HCT116 (cell line): Measurements from ENCODE around the gene RBX1. TPM values are rescaled to one million over a fixed set of nuclear protein-coding genes. Genes with fewer than 3 reads are reported as not detected.

Experiments used
- ATAC-seq: fragments of 200-7000 bp; cut with Tn5 transposase; 2 replicates; pipeline ENCODE4 v1.9.1; 2020; ENCODE audit warnings: mild to moderate bottlenecking, moderate library complexity
- BruUV-seq: library from RNA; stranded (reverse); fragments of 400-500 nt; replicated peaks from 2 replicates; lab custom pipeline; 2021; lab: Mats Ljungman, UMichigan
- CTCF ChIA-PET: fragments of 300-600 bp; sonication (Branson Sonifier 250); formaldehyde crosslinking; loops from one replicate; lab custom pipeline; 2021; ENCODE audit warnings: antibody characterized with exemption; lab: Charles Lee
- POLR2A ChIA-PET: fragments of 300-600, 350-600 bp; sonication (Branson Sonifier 250); formaldehyde crosslinking; loops from one replicate; lab custom pipeline; 2021; ENCODE audit warnings: antibody characterized with exemption; lab: Charles Lee
- RAD21 ChIA-PET, 2 experiments: fragments of 300-600 bp; sonication (Branson Sonifier 250); formaldehyde crosslinking; loops; one replicate each; lab custom pipeline; 2023; ENCODE audit warnings: low total read pairs in 2 of 2; ENCODE audit not compliant: uncharacterized antibody in 2 of 2, unreplicated experiment in 2 of 2, low non-redundant PET in 1 of 2; lab: Charles Lee
- DNase-seq: peaks from one replicate; pipeline ENCODE4 v3.0.0-alpha.2; 2010; ENCODE audit warnings: low read depth, low spot score
- H2AFZ ChIP-seq: fragments of 200-600 bp; shearing (Covaris generic), sonication (generic); 2 replicates; pipeline ENCODE4 v1.6.1; 2017; ENCODE audit warnings: low read depth, mixed run types, mixed read lengths, antibody characterized with exemption, low read length; ENCODE audit not compliant: poor library complexity, severe bottlenecking
- H3K27ac ChIP-seq: 2 replicates; pipeline ENCODE4 v1.5.1; 2012; ENCODE audit warnings: low read depth, low read length
- H3K27me3 ChIP-seq: fragments of 200-600 bp; sonication (generic); 2 replicates; pipeline ENCODE4 v1.6.1; 2016; ENCODE audit warnings: mixed run types, low read length, mixed read lengths; ENCODE audit not compliant: insufficient read depth
- H3K36me3 ChIP-seq, 2 experiments: fragments of 200-500 bp in 1 of 2; fragments of 200-600 bp in 1 of 2; sonication (Bioruptor generic) in 1 of 2; sonication (generic) in 1 of 2; 2 replicates each; pipeline versions ENCODE4 v1.5.1 to v1.6.1; 2014 to 2016; ENCODE audit warnings: low read length in 2 of 2, inconsistent platforms in 1 of 2, mixed read lengths in 1 of 2, mixed run types in 1 of 2; ENCODE audit not compliant: insufficient read depth in 2 of 2, control insufficient read depth in 1 of 2
- H3K4me1 ChIP-seq, 2 experiments: fragments of 200-600 bp in 1 of 2; sonication (generic) in 1 of 2; 2 replicates each; pipeline versions ENCODE4 v1.5.1 to v1.6.1; 2012 to 2017; ENCODE audit warnings: low read length in 2 of 2, inconsistent platforms in 1 of 2, mild to moderate bottlenecking in 1 of 2, mixed read lengths in 1 of 2, mixed run types in 1 of 2, moderate library complexity in 1 of 2; ENCODE audit not compliant: insufficient read depth in 2 of 2, control insufficient read depth in 1 of 2
- H3K4me2 ChIP-seq: fragments of 200-600 bp; sonication (generic); 2 replicates; pipeline ENCODE4 v1.6.1; 2017; ENCODE audit warnings: mixed run types, low read length, mixed read lengths
- H3K4me3 ChIP-seq, 2 experiments: fragments of 200-600 bp in 1 of 2; sonication (generic) in 1 of 2; replicated peaks in 1 of 2; 2 replicates each; pipeline ENCODE4 v1.5.1; 2011 to 2016; ENCODE audit warnings: low read length in 2 of 2, control low read depth in 1 of 2, low read depth in 1 of 2, mild to moderate bottlenecking in 1 of 2, mixed read lengths in 1 of 2, mixed run types in 1 of 2
- H3K79me2 ChIP-seq: fragments of 200-600 bp; sonication (generic); 2 replicates; pipeline ENCODE4 v1.6.1; 2017; ENCODE audit warnings: mild to moderate bottlenecking, mixed run types, low read length, moderate library complexity, mixed read lengths; ENCODE audit not compliant: insufficient read depth
- H3K9ac ChIP-seq: fragments of 200-600 bp; sonication (generic); 2 replicates; pipeline ENCODE4 v1.6.1; 2016; ENCODE audit warnings: low read length, mixed read lengths
- H3K9me2 ChIP-seq: fragments of 200-600 bp; sonication (generic), shearing (Covaris generic); 2 replicates; pipeline ENCODE4 v1.6.1; 2017; ENCODE audit warnings: mixed run types, mild to moderate bottlenecking, moderate library complexity; ENCODE audit not compliant: insufficient read depth
- H3K9me3 ChIP-seq, 2 experiments: fragments of 200-500 bp in 1 of 2; fragments of 200-600 bp in 1 of 2; sonication (Bioruptor generic) in 1 of 2; sonication (generic) in 1 of 2; 2 replicates each; pipeline ENCODE4 v1.6.1; 2014 to 2017; ENCODE audit warnings: low read length in 2 of 2, mixed read lengths in 2 of 2, inconsistent platforms in 1 of 2, low read depth in 1 of 2, mild to moderate bottlenecking in 1 of 2, mixed run types in 1 of 2, moderate library complexity in 1 of 2; ENCODE audit not compliant: control insufficient read depth in 1 of 2, insufficient read depth in 1 of 2
- H4K20me1 ChIP-seq: fragments of 200-600 bp; sonication (generic), shearing (Covaris generic); 2 replicates; pipeline ENCODE4 v1.6.1; 2017; ENCODE audit warnings: mixed run types, mild to moderate bottlenecking, moderate library complexity; ENCODE audit not compliant: insufficient read depth
- CBX3 ChIP-seq: IDR thresholded peaks from 2 replicates; pipeline ENCODE4 v1.6.1; 2012; ENCODE audit warnings: low read depth
- CTCF ChIP-seq, 3 experiments: fragments of 200-600 bp in 1 of 3; sonication (generic) in 1 of 3; IDR thresholded peaks in 2 of 3; conservative IDR thresholded peaks in 1 of 3; 2 replicates each; pipeline ENCODE4 v1.5.1; 2012 to 2017; ENCODE audit warnings: low read depth in 2 of 3, low read length in 2 of 3, antibody characterized with exemption in 1 of 3, borderline replicate concordance in 1 of 3, control low read depth in 1 of 3, mild to moderate bottlenecking in 1 of 3, mixed read lengths in 1 of 3, mixed run types in 1 of 3, moderate library complexity in 1 of 3; ENCODE audit not compliant: insufficient read depth in 1 of 3
- EZH2 ChIP-seq: fragments of 200-600 bp; sonication (generic); IDR thresholded peaks from 2 replicates; pipeline ENCODE4 v1.6.1; 2017; ENCODE audit warnings: antibody characterized with exemption, mixed run types
- EZH2phosphoT487 ChIP-seq: fragments of 200-600 bp; IDR thresholded peaks from 2 replicates; pipeline ENCODE4 v1.6.1; 2018; ENCODE audit warnings: antibody characterized with exemption, borderline replicate concordance
- JUND ChIP-seq: IDR thresholded peaks from 2 replicates; pipeline ENCODE4 v1.6.1; 2012
- POLR2A ChIP-seq: IDR thresholded peaks from 2 replicates; pipeline ENCODE4 v1.7.0; 2011; ENCODE audit warnings: borderline replicate concordance; ENCODE audit not compliant: insufficient read depth, insufficient read length; ENCODE audit errors: extremely low read depth
- RAD21 ChIP-seq: IDR thresholded peaks from 2 replicates; pipeline ENCODE4 v1.6.1; 2012; ENCODE audit warnings: low read depth, mild to moderate bottlenecking
- SIN3A ChIP-seq: IDR thresholded peaks from 2 replicates; pipeline ENCODE4 v1.6.1; 2012; ENCODE audit warnings: low read depth
- SP1 ChIP-seq: IDR thresholded peaks from 2 replicates; pipeline ENCODE4 v1.6.1; 2012; ENCODE audit warnings: low read depth
- TCF7L2 ChIP-seq: IDR thresholded peaks from 2 replicates; pipeline ENCODE4 v1.7.0; 2011; ENCODE audit warnings: borderline replicate concordance, inconsistent platforms; ENCODE audit not compliant: insufficient read depth, insufficient read length; ENCODE audit errors: extremely low read depth
- ZFX ChIP-seq: fragments of 450-650 bp; IDR thresholded peaks from 2 replicates; pipeline ENCODE4 v1.6.1; 2017
- ZNF274 ChIP-seq: fragments of 200-500 bp; sonication (Bioruptor generic); IDR thresholded peaks from 2 replicates; pipeline ENCODE4 v1.6.1; 2014; ENCODE audit warnings: mild to moderate bottlenecking, low read depth, low read length, inconsistent platforms
- intact Hi-C: fragments of 100-400 bp; cut with micrococcal nuclease; formaldehyde crosslinking; loops from 2 replicates; pipeline ENCODE4 v1.10.0; 2022
- total RNA-seq: library from RNA; stranded (reverse); gene quantifications from one replicate; pipeline ENCODE4 v1.2.1, GENCODE V29; 2021; ENCODE audit not compliant: unreplicated experiment

The RBX1 gene
- total RNA-seq, 1 experiment from 2014 or later: 51.2 TPM

DNA sequence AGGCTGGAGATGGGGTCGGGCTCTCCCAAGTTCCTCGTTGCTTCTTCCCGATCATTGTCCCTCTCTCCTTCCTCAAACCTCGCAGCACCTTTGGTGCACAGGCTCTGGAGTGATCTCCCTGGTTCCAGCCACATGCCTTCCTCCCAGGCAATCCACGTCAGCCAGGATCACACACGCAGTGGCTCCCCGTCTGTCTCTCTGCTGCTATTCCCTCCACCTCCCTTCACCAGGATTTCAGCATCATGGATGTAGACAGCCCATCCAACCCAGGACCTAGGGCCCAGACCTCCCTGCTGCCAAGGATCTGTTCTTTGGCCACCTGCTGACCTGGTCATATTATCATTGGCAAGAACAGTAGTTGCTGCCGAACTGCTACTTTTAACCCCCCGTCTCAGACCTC, 40.1 kb downstream of the RBX1 start:
- RAD21 ChIA-PET: no interaction called here
- Histone ChIP-seq H3K36me3 (no peaks in the 10 kb centered on the region), H3K4me3 (no peak overlapping the region), H2AFZ (no peak overlapping the region), H3K9ac (no peak overlapping the region), H3K79me2 (no peaks in the 10 kb centered on the region), H4K20me1 (no peaks in the 10 kb centered on the region), H3K9me3 (no peaks in the 10 kb centered on the region), H3K4me1 (no peaks in the 10 kb centered on the region), H3K9me2 (no peaks in the 10 kb centered on the region), H3K27ac (no peak overlapping the region), H3K27me3 (no peaks in the 10 kb centered on the region; the same call in 1 of the 2 replicates), H3K4me2 (no peak overlapping the region)
- CTCF ChIA-PET: no interaction called here
- POLR2A ChIA-PET: no interaction called here
- DNase-seq: no peak
- intact Hi-C loops: no loop called here
- ATAC-seq: no peak
- TF ChIP-seq ZNF274: no peak
- no peak for TF ChIP-seq JUND
- no peak for TF ChIP-seq POLR2A
- no peak for TF ChIP-seq SIN3A
- no peak for TF ChIP-seq EZH2
- no peak for TF ChIP-seq CTCF (IDR thresholded peaks at IDR 0.05 in 2 of 3, conservative IDR thresholded peaks at IDR 0.05 in 1 of 3; ENCODE audit: borderline replicate concordance in 1 of 3, insufficient read depth in 1 of 3, low read depth in 2 of 3, low read length in 2 of 3)
- no TSS peak for BruUV-seq

- no peak for ATAC-seq
- H3K4me3 ChIP-seq: no peak overlapping the region
- intact Hi-C loops: no loop called here
- H3K4me2 ChIP-seq: no peak overlapping the region
- H2AFZ ChIP-seq: no peak overlapping the region
- H3K27me3 ChIP-seq: no peaks in the 10 kb centered on the region; the same call in 1 of the 2 replicates
- no peaks in the 10 kb centered on the region for H3K79me2 ChIP-seq
- no peaks in the 10 kb centered on the region for H4K20me1 ChIP-seq
- no peak overlapping the region for H3K9ac ChIP-seq
- peaks cover 0 to under 1% of the 10 kb centered on the region in 2 experiments; a peak in 2 of 4 replicates for H3K4me1 ChIP-seq
- H3K36me3 ChIP-seq: no peaks in the 10 kb centered on the region
- RAD21 ChIA-PET: no interaction called here
- no peak overlapping the region for H3K27ac ChIP-seq
- DNase-seq: no peak
- TF ChIP-seq CBX3 (no peak), ZFX (no peak), EZH2phosphoT487 (no peak), SP1 (no peak), RAD21 (no peak), TCF7L2 (no peak)
- TF ChIP-seq, all 23 proteins: peak for 0
- Histone ChIP-seq H3K9me2 (no peaks in the 10 kb centered on the region), H3K9me3 (no peaks in the 10 kb centered on the region)
- POLR2A ChIA-PET: interaction anchor here (0.6 kb wide), 1 partner anchor 131 kb away, joined by 3 read pairs; no protein-coding TSS in a partner anchor
- CTCF ChIA-PET: no interaction called here
- no TSS peak for BruUV-seq
Observed at GRCh38 chr22:40995821-40996220, 44.6 kb downstream of the RBX1 start.
